ENCODE measurements around the gene FAM168A.

The FAM168A gene

GRCh38 chr11:73360743-73361369 is 237.1 kb downstream of the FAM168A start:
- no peak for DNase-seq

GRCh38 chr11:73359930-73360742 is 237.8 kb downstream of the FAM168A start:
- no peak for DNase-seq

DNA sequence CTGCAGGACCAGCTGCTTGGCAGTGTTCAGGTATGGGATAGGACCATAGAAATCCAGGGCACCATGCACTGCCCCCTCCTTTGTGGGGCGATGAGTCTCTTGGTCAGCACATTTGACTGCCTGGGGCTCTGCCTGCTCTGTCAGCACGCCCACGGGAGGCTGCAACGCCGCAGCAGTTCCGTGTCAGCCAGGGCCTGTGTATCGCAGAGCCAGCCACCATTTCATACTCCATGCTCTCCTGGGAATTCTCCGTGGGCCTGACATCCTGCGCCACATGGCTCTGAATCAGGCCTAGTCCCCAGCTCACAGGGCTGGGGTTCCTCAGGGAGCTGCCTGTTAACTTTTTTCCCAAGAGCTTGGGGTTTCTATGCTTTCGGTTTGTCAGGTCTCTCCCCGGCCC is 238.6 kb downstream of the FAM168A start:
- DNase-seq = no peak

DNA sequence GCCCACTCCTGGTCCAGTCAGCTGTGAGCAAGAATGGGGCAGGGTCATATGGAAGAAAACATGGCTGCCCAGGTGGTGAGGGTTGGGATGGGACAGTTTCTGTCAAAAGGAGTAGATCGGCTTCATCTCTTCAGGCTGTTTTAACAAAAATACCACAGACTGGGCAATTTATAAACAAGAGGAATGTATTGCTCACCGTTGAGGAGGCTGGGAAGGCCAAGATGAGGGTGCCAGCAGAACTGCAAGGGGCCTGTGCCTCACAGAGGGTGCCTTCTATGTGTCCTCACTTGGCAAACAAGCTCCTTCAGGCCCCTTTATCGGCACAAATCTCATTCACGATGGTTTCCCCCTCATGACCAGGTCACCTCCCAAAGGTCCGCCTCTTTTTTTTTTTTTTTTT is 239.8 kb downstream of the FAM168A start:
- no peak for DNase-seq

- DNase-seq = no peak
Measured at GRCh38 chr11:73356979-73357860, 240.7 kb downstream of the FAM168A start.

DNA sequence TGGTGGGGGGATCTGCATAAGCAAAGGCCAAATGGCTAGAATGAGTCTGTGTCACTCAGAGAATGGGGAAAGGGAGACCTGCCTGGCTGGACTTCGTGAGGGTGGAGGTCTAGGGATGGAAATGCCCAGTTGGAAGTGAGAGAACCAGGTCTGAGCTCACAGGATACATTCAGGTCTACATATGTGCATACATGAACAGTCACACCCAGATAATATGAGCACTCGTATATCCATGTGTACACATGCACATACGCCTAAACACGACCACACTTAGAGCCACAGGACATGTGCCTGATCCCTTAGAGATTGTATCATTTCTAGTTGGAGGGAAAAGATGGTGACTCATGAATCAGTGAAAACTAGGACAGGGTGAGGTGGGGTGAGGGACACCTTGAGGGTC is 242.8 kb downstream of the FAM168A start:
- DNase-seq = no peak

GRCh38 chr11:73353422-73353821 is 244.5 kb downstream of the FAM168A start:
- DNase-seq = no peak

DNA sequence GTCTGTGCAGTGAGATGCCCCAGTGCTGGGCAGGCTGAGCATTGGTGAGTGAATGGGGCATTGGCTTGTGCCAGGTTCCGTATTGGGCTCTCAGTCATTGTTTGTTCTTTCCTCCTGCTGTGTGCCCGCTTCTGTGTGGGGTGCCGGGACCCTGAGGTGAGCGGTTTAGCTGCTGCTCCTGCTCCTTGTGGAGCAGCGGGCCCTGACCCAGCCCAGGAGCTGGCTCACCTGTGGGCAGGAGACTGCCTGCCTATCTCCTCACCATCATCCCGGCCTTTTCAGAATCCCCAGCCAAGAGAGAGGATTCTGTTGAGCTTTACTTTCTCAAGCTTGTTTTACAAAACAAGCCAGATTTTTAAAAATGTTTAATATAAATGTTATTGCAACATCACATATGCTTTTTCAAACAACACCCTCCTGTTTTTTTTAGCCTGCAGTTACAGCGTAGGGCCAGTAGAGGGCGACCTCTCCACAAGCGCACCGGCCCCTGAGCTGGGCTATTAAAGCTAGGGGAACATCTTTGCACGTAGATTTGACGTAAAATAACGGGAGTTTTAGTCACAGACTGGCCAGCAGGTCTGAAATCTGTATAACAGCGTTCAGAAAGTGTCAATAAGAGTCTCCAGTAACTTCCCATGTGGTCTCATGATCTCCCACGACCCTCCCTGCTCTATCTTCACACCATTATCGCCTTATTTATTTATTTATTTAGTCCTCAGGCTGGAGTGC is 246.8 kb downstream of the FAM168A start:
- peak; percentile 22 for DNase-seq
